NCI-H524 treated with DMSO at 0.1 percent for 48 hours (cell line): ENCODE measurements around the gene CCNJL.

Experiments used
- DNase-seq: peaks from one replicate; lab custom pipeline; 2025; lab: John Stamatoyannopoulos, UW

Gene CCNJL

DNA sequence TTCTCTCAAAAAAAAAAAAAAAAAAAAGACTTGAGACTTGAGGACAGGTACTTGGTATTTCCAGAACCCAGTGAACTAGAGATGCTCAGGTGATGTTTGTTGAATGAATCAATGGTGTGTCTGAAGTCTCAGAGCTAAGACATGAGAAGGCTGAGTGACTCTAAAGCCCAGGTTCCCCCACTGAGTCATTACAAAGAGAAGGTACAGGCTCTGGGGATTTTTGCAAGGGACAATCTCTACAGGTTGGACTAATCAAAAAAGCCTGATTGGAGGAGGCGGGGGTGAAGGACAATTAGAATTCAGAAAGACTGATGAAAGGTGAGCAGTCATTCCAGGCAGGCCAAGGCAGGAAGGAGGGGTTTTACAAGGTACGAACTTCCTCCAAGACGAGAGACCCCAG lies 91.3 kb downstream of the CCNJL start:
- DNase-seq: no peak

GRCh38 chr5:160219356-160219755 lies 93.0 kb downstream of the CCNJL start:
- DNase-seq: no peak

DNA sequence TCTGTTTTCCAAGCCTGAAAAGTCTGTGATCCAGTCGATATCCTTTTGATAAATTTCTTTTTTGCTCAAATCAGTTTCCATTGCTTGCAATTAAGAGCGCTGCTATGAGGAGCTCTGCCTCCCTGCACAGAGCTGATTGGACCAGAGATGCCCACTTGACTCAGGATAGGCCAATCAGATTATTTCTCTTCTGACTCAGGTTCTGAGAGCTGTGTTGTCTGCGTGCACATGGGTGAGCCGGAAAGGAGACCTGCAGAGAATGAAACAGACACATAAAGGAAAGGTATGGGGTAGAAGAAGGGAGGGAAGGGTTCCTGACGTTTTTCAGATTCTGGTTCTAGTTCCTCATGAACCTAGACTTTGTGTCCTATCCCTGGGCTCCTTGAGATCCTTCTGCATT lies 98.8 kb downstream of the CCNJL start:
- no peak for DNase-seq

- DNase-seq: no peak
These were observed 101.0 kb downstream of the CCNJL start for GRCh38 chr5:160211352-160211751.

DNA sequence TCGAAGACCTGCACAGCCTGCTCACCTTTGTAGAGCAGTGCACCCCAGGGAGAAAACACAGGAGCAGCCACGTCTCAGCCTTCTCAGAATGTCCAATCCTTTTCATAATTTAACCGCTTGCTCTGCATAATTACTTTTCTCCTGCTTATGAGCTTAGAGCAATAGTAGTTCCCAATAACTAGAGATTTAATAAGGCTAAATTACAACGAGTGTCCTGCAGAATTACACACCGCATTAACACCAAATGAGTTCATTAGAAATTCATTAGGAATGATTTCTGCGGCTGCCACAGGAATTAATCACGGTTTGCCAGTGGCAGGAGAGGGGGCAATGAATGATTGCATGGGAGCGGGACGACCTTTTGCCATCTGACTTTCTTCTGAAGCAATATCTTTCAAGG lies 101.8 kb downstream of the CCNJL start:
- no peak for DNase-seq

- DNase-seq: no peak
These were observed 102.4 kb downstream of the CCNJL start for GRCh38 chr5:160209917-160210316.

- no peak for DNase-seq
These were observed 105.3 kb downstream of the CCNJL start for GRCh38 chr5:160207061-160207460.
